Stimulated activated CD8-positive, alpha-beta memory T cell treated with anti-CD3 and anti-CD28 coated beads, Interleukin-12 subunit alpha, Interleukin-12 subunit beta, amount 100 ng/mL, for 1 hour (primary cell): Measurements from ENCODE around the gene NUP214.
"Not testable (repeated sequence)": the region's sequence is repeated elsewhere in the genome, so short reads cannot be mapped to it uniquely, and the experiment has no call there.

Experiments used
- DNase-seq: peaks from one replicate; pipeline ENCODE4 v3.0.0-alpha.2; 2020; ENCODE audit warnings: low read depth

The NUP214 gene

GRCh38 chr9:131116281-131117120 lies 8.9 kb upstream of the NUP214 start:
- no peak for DNase-seq

DNA sequence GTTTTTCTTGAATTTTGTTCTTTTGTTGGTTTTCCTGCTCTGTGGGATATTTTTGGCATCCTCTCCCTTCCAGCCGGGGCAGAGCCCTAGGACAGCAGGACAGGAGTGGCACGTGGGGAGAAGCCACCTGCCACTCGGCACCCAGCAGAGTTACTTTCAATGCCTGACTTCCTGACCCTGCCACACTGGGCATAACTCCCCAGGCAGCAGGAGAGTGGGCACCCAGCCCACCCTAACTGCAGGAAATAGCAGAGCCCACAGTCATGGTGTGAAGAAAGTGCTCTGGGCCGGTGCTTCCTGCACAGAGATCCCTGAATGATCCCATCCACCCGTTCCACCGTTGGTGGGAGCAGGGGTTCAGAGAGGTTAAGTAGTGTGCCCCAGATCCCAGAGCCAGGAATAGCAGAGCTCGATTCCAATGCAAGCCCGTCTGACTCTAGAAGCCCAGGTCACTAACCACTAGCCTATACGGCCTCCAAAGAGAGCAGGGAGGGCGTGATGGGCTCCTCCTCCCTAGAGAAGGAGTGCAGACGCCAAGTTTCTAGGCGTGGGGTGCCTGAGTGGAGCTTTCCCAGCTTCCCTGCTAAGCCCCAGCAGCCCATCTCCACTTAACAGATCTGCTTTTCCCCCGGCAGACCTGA lies 8.1 kb upstream of the NUP214 start:
- no peak for DNase-seq

- no peak for DNase-seq
Observed at GRCh38 chr9:131117762-131118145, 7.6 kb upstream of the NUP214 start.

DNA sequence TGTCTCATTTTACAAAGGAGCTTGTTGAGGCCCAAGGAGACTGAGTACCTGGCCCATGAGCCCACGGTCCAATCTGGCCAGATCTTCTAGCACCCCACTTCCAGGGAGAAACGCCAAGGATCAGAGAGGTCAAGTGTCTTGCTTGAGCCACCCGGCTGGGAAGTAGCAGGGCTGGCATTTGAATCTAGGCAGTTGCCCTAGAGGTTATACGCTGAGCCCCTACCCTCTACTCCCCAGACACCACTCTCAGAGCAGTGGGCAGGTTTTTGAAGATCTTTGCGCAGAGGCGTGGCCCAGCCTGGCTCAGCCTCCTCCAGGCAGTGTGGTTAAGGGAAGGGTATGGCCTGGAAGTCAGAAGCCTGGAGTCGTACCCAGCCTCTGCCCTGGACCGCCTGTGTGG lies 5.8 kb upstream of the NUP214 start:
- no peak for DNase-seq

GRCh38 chr9:131120620-131121228 lies 4.7 kb upstream of the NUP214 start:
- no peak for DNase-seq

GRCh38 chr9:131121346-131121745 lies 4.0 kb upstream of the NUP214 start:
- DNase-seq: no peak

- DNase-seq: no peak
Observed at GRCh38 chr9:131122158-131122557, 3.2 kb upstream of the NUP214 start.

GRCh38 chr9:131125038-131125287 lies 423 bp upstream of the NUP214 start:
- DNase-seq: no peak

- DNase-seq: no peak
Observed at GRCh38 chr9:131126059-131126426, 657 bp downstream of the NUP214 start.

- no peak for DNase-seq
Observed at GRCh38 chr9:131129183-131129582, 3.8 kb downstream of the NUP214 start.

DNA sequence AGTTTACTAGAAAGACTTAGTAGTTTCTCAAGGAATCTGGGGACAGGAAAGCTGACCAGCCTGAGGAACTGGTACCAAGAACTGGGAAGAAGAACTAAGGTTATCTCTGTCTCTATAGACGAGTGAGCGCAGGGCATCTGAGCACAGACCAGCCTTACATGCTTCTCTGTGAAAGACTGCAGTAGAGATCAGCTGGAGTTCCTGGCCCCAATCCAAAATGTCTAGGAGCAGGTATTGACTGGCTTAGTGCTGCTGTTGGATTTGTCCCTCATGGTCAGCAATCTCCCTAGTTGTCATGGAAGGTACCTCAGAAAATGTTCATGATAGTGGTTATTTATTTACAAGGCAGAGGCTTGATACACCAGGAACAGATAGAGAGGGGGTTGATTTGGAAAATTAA lies 13.3 kb downstream of the NUP214 start:
- DNase-seq: no peak

DNA sequence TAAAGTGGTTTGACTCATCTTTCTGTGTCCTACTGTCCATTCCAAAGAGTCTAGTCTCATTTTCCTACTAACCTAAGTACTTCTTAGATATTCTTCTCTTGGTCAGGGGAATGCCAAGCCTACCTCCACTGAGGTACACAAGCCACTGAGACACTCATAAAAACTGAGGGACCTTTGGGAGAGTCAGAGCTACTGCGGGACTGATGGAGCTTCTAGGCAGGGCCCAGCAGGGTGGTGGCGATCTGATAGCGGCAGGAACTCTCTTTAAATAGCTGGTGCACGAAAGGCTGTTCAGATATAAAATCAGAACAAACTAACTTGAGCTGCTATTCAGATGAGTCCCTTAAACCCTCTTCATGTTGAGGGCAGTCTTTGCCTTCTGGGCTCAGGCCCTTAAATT lies 14.7 kb downstream of the NUP214 start:
- DNase-seq: no peak

GRCh38 chr9:131140550-131140949 lies 15.2 kb downstream of the NUP214 start:
- DNase-seq: no peak

DNA sequence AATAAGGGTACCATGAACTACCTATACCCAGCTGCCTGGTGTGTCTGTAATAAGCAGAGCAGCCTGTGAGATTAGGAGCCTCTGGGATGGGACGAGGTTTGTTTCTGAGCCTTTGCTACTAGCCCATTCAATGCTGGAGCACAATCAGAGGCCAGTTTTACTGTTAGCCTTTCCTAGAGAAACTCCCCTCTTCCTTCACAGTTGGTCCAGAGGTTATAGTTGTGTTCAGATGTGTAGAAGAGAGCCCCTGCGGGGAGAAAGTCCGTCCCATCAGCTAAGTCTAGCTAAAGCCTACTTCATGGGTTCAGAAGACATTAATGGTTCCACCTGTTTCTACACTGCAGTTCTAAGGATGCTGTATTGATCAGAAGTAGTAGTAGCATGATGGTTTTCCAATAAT lies 16.8 kb downstream of the NUP214 start:
- no peak for DNase-seq

DNA sequence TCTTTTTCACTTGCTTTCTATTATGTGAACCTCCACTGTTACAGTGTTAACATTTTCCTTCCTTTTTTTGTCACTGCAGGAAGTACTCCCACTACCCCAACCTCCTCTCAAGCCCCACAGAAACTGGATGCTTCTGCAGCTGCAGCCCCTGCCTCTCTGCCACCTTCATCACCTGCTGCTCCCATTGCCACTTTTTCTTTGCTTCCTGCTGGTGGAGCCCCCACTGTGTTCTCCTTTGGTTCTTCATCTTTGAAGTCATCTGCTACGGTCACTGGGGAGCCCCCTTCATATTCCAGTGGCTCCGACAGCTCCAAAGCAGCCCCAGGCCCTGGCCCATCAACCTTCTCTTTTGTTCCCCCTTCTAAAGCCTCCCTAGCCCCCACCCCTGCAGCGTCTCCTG lies 18.8 kb downstream of the NUP214 start:
- DNase-seq: no peak

DNA sequence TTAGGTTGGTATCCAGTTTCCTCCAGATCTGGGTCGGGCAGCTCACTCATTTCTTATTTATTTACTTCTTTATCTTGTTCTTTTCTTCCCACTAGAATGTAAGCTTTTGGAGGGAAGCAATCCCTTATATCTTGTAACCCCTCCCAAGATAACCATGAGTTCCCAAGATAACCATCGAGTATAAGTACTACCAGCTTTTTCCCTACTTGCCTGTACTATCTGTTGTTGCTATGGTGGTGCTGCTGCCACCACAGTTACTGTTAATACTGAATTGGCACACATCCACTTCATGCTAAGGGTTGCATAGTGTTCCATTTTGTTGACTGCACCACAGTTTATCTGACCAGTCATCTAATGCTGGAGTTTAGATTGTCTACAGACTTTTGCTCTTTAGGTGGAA lies 19.9 kb downstream of the NUP214 start:
- DNase-seq: no peak

DNA sequence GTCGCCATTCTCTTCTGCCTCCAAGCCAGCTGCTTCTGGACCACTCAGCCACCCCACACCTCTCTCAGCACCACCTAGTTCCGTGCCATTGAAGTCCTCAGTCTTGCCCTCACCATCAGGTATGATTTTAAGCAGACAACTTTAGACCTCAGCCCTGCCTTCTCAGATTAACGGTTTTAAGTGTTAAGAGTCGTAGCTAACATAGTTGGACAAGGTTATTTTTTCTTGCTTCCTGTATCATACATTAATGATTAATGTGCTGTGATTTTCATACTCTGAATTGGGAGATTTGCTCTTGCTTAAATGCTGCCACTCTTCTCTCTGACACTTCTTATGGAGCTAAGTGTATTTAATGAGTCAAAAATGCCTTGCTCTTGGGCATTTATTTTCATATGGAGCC lies 20.8 kb downstream of the NUP214 start:
- no peak for DNase-seq

DNA sequence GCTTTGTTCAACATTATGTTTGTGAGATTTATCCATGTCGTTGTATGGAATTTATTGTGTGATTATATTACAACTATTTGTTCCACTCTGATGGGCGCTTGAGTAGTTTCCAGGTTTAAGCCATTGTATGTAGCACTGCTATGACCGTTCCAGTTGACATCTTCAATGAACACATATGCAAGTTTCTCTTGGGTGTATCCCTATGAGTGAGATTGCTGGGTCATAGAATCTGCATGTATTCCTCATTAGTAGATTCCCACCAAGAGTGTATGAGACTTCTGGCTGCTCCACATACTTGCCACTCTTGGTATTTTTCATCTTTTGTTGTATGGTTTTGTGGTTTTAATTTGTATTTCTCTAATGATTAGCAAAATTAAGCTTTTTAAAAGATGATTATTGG lies 22.9 kb downstream of the NUP214 start:
- no peak for DNase-seq

GRCh38 chr9:131148966-131149687 lies 23.7 kb downstream of the NUP214 start:
- DNase-seq: no peak

DNA sequence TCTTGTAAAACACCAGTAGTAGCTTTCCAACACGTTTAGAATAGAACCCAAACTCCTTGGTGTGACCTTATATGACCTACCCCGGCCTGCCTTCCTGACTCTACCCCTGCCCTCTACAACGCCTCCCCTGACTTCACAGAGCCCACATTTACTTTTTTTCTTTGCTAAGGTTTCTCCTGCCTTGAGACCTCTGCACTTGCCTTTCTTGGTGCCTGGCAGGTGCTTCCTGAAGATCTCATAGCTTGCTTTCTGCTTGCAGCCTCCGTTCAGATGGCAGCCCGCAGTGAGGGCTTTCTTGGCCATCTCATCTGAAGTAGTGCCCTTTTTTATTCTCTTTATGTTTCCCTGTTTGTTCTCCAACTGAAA lies 24.3 kb downstream of the NUP214 start:
- DNase-seq: no peak

- no peak for DNase-seq
Observed at GRCh38 chr9:131153595-131153994, 28.2 kb downstream of the NUP214 start.

GRCh38 chr9:131158673-131159072 lies 33.3 kb downstream of the NUP214 start:
- not testable (repeated sequence) for DNase-seq
